Cortex of kidney (tissue), 1 donor: ENCODE data around the gene SYPL2.
"Not testable (repeated sequence)": the region's sequence is repeated elsewhere in the genome, so short reads cannot be mapped to it uniquely, and the experiment has no call there.

Source experiments
- DNase-seq: peaks from one replicate; lab custom pipeline; 2025; lab: John Stamatoyannopoulos, UW

The SYPL2 gene

GRCh38 chr1:109466452-109467300 lies at the start of gene SYPL2:
SYPL2 (plus strand) TSS chr1:109466546; CDS start chr1:109466844, 298 bp downstream.
- DNase-seq = no peak

GRCh38 chr1:109423498-109423897 lies 42.8 kb upstream of the SYPL2 start:
- DNase-seq = no peak

GRCh38 chr1:109425391-109426280 lies 40.7 kb upstream of the SYPL2 start:
- DNase-seq = no peak

- DNase-seq = peak; percentile 27
Measured at GRCh38 chr1:109426281-109427170, 39.8 kb upstream of the SYPL2 start, which contains the start of gene PSMA5. PSMA5 (minus strand) TSS chr1:109426448; CDS start chr1:109426330, 118 bp downstream.

GRCh38 chr1:109427171-109427467 lies 39.2 kb upstream of the SYPL2 start:
- no peak for DNase-seq

GRCh38 chr1:109432336-109432735 lies 34.0 kb upstream of the SYPL2 start:
- DNase-seq = no peak

- DNase-seq = no peak
Measured at GRCh38 chr1:109433322-109433721, 33.0 kb upstream of the SYPL2 start.

GRCh38 chr1:109434484-109434883 lies 31.9 kb upstream of the SYPL2 start:
- no peak for DNase-seq

GRCh38 chr1:109438798-109439297 lies 27.5 kb upstream of the SYPL2 start:
- no peak for DNase-seq

GRCh38 chr1:109441069-109441468 lies 25.3 kb upstream of the SYPL2 start:
- DNase-seq = no peak

- DNase-seq = no peak
Measured at GRCh38 chr1:109443476-109443875, 22.9 kb upstream of the SYPL2 start.

- DNase-seq = no peak
Measured at GRCh38 chr1:109444346-109444745, 22.0 kb upstream of the SYPL2 start.

GRCh38 chr1:109445949-109446695 lies 20.2 kb upstream of the SYPL2 start:
- DNase-seq = not testable (repeated sequence)

GRCh38 chr1:109447524-109447923 lies 18.8 kb upstream of the SYPL2 start:
- no peak for DNase-seq

- no peak for DNase-seq
Measured at GRCh38 chr1:109454497-109455133, 11.7 kb upstream of the SYPL2 start.

- no peak for DNase-seq
Measured at GRCh38 chr1:109457819-109458218, 8.5 kb upstream of the SYPL2 start.

- no peak for DNase-seq
Measured at GRCh38 chr1:109466125-109466451, 258 bp upstream of the SYPL2 start.

GRCh38 chr1:109467301-109467777 lies 993 bp downstream of the SYPL2 start:
- no peak for DNase-seq

GRCh38 chr1:109468061-109468460 lies 1.7 kb downstream of the SYPL2 start:
- no peak for DNase-seq

GRCh38 chr1:109468903-109469302 lies 2.6 kb downstream of the SYPL2 start:
- no peak for DNase-seq
